GM12873 (cell line): ENCODE data around the gene KCTD14.

Experiments
- TF ChIP-seq, protein P1 (sequence below): IDR thresholded peaks from 2 replicates; pipeline ENCODE4 v1.5.1; 2012; ENCODE audit warnings: low read depth, mild to moderate bottlenecking, moderate library complexity, low read length, control low read depth; ENCODE audit not compliant: insufficient read depth; ENCODE audit errors: missing control alignments

The KCTD14 gene

DNA sequence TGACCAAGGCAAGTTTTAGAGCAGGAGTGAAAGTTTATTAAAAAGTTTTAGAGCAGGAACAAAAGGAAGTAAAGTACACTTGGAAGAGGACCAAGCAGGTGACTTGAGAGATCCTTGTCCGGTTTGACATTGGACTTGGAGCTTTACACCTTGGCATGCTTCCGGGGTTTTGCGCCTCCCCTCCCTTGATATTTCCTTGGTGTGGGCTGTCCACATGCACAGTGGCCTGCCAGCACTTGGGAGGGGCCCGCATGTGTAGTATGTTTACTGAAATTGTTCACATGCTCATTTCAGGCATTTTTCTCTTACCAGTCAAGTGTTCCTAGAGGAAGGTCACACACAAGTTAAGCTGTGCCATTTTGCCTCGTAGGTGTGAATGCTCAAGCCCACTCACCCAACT is 21.6 kb upstream of the KCTD14 start:
- TF ChIP-seq, protein P1, sequence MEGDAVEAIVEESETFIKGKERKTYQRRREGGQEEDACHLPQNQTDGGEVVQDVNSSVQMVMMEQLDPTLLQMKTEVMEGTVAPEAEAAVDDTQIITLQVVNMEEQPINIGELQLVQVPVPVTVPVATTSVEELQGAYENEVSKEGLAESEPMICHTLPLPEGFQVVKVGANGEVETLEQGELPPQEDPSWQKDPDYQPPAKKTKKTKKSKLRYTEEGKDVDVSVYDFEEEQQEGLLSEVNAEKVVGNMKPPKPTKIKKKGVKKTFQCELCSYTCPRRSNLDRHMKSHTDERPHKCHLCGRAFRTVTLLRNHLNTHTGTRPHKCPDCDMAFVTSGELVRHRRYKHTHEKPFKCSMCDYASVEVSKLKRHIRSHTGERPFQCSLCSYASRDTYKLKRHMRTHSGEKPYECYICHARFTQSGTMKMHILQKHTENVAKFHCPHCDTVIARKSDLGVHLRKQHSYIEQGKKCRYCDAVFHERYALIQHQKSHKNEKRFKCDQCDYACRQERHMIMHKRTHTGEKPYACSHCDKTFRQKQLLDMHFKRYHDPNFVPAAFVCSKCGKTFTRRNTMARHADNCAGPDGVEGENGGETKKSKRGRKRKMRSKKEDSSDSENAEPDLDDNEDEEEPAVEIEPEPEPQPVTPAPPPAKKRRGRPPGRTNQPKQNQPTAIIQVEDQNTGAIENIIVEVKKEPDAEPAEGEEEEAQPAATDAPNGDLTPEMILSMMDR = no peak

DNA sequence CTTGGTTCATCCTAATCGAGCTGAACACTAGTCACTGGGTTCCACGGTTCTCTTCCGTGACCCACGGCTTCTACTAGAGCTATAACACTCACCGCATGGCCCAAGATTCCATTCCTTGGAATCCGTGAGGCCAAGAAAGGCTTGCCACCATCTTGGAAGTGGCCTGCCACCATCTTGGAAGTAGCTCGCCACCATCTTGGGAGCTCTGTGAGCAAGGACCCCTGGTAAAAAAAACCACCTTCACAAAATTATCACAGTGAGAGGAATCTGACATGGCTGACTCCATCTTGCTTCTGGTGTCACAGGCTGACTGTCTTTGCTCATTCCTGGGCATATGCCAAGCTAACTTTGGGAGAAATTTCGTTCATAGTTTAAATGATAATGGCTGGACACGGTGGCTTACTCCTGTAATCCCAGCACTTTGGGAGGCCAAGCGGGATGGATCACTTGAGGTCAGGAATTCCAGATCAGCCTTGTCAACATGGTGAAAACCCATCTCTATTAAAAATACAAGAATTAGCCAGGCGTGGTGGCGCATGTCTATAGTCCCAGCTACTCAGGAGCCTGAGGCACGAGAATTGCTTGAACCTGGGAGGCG is 18.9 kb upstream of the KCTD14 start:
- TF ChIP-seq, protein P1 = no peak

DNA sequence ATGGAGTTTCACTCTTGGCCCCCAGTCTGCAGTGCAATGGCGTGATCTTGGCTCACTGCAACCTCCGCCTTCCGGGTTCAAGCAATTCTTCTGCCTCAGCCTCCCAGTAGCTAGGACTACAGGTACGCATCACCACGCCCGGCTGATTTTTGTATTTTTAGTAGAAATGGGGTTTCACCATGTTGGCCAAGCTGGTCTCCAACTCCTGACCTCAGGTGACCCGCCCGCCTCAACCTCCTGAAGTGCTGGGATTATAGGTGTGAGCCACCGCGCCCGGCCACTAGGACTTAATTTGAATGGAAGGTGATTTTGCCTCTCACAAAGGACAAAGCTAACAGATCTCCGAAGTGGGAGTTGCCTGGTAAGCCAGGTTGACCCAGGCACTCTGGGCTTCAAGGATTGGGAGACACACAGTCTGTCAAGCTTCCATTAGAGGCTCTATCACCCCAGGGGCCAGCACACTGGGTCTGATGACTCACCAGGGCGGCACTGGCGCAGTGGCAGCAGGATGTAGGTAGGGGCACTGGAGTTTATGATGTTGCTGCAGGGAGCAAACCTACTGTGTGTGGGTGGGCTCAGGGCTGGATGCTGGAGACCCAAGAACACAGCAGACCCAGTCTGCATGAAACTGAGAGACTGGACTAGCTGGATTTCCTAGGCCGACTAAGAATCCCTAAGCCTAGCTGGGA is 17.8 kb upstream of the KCTD14 start:
- TF ChIP-seq, protein P1 = no peak

DNA sequence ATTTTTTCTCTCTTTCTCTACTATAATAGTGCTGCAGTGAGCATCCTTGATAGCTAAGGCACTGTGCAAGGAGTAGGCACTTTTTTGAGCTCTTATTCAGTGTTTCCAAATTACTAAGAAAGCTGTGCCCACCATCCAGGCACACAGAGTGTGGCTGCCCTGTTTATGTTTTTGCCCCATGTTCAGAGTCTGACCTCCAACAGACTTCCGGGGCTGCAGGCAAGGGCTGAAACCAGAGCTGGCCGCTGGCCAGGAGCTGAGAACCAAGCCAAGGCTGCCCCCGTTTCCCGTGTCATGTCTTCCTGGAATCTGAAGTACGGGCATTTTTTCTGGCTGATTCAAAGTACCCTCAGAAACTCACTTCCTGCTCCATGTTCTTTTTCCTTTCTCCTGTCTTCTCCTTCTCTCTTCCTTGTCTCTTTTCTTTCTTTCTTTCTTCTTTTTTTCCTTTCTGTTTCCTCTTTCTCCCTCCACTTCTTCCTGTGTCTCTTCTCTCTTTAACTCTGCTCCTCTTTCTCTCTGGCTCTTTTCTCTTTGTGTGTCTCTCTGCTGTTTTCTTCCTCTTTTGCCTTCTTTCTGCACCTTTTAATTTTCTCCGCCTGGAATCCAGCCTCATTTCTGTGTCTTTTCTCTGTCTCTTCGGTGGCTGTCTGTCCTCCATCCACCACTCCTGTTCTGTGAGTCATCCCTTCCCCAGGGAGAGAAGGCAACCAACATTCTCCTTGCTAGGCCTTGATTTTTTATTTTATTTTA is 17.0 kb upstream of the KCTD14 start:
- TF ChIP-seq, protein P1 = no peak

DNA sequence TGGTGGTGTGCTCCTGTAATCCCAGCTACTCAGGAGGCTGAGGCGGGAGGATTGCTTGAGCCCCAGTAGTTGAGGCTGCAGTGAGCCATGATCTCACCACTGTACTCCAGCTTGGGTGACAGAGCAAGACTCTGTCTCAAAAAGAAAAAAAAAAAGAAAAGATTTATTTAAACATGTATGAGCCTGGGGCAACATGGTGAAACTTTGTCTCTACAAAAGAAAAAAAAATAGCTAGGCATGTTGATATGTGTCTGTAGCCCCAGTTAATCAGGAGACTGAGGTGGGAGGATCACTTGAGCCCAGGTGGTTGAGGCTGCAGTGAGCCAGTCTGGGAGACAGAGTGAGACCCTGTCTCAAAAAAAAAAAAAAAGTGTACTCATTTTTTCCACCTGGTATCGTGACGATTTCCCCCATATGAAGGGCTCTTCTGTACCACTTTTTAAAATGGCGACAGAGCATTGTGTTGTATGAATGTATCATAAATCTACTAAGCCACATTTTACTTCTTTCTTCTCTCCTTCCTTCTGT is 16.4 kb upstream of the KCTD14 start:
- TF ChIP-seq, protein P1 = no peak

DNA sequence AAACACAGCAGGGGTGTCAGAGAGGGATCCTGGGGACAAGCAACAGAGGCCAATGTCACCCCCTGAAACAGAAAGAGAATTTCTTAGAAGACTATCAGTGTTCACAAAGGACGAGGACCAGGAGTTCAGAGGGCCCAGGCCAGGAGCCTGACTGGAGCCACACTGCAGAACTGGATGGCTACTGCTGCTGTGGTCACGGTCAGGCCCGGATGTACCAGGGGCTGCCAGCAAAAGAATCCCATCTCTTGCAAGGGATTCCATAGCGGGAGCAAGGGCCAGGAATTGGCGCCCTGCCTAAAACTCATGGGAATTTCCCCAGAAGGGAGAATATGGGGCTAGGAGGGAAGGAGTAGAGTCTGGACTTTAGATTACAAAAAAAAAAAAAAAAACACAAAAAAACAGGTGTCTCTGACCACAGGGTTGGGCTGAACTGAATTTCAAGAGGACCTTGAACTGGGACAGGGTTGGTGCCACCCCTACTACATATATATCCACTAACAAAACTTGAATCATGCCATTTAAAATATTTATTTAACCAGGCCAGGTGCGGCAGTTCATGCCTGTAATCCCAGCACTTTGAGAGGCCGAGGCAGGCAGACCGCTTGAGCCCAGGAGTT is 15.7 kb upstream of the KCTD14 start:
- TF ChIP-seq, protein P1 = no peak

DNA sequence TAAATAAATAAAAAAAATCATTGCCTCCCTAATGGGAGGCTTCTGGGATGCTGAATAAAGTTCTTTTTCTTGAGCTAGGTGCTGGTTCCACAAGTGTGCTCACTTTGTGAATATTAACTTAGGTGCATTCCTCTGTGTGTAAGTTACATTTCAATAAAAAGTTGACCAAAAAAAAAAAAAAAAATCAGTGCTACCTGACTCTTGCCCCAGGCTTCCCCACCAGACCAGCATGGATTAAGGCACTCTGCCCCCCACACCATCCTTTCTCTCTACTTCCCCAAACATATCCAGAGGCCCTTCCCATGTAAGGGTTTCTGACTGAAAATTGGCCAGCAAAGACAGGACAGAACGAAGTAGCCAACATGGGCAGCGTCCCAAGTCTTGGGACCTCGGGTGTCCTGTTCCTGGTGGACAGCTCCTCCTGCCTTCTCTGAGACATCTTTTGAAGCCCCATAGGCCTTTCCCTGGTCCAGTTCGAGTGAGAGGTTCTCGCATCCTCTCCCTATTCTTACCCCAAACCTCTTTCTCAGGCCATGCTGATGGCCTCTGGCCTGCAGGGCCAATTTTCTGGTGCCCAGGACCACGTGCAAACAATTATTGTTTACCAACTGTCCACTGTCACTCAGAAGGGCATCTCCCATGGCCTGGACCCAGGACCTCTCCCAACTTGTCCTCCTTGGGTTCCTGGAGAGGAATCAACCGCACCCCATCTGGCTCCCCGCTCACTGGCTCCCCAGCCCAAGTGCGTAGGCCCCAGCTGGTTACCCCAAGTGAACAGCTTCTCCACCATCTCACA is 14.9 kb upstream of the KCTD14 start:
- TF ChIP-seq, protein P1 = no peak
